ENCODE measurements around the gene HADHA.
A peak's percentile ranks its signal among the peaks of the same experiment; 100 is the strongest.

Gene HADHA

GRCh38 chr2:26175466-26176278 lies 68.8 kb downstream of the HADHA start:
- CTCF ChIA-PET, result no interaction called here
- POLR2A ChIA-PET, result interaction anchor here (1.2 kb wide), 1 partner anchor 297 kb away, joined by 4 read pairs; no protein-coding TSS in a partner anchor
- no peak for DNase-seq (ENCODE audit: extremely low spot score)
- TF ChIP-seq SP1 (IDR thresholded peaks at IDR 0.05) (no peak), FOXA1 (IDR thresholded peaks at IDR 0.05) (no peak), ZNF384 (IDR thresholded peaks at IDR 0.05) (no peak), NFRKB (IDR thresholded peaks at IDR 0.05) (no peak), CTBP1 (IDR thresholded peaks at IDR 0.05; ENCODE audit: borderline replicate concordance) (no peak), SUZ12 (IDR thresholded peaks at IDR 0.05) (no peak), FOXM1 (IDR thresholded peaks at IDR 0.05; ENCODE audit: borderline replicate concordance) (no peak), ARNT (IDR thresholded peaks at IDR 0.05) (no peak), FOXK2 (IDR thresholded peaks at IDR 0.05) (no peak), PKNOX1 (IDR thresholded peaks at IDR 0.05) (no peak), HDGF (IDR thresholded peaks at IDR 0.05; ENCODE audit: borderline replicate concordance) (no peak), L3MBTL2 (conservative IDR thresholded peaks at IDR 0.05) (no peak), BHLHE40 (IDR thresholded peaks at IDR 0.05; ENCODE audit: borderline replicate concordance) (no peak), ELF4 (IDR thresholded peaks at IDR 0.05) (no peak), TARDBP (IDR thresholded peaks at IDR 0.05) (no peak), LEF1 (IDR thresholded peaks at IDR 0.05; ENCODE audit: borderline replicate concordance) (no peak)

GRCh38 chr2:26174691-26175465 lies 69.6 kb downstream of the HADHA start:
- TF ChIP-seq TARDBP (IDR thresholded peaks at IDR 0.05) (no peak), ZNF384 (IDR thresholded peaks at IDR 0.05) (no peak), NFRKB (IDR thresholded peaks at IDR 0.05) (no peak), BHLHE40 (IDR thresholded peaks at IDR 0.05; ENCODE audit: borderline replicate concordance) (no peak), FOXK2 (IDR thresholded peaks at IDR 0.05) (no peak), LEF1 (IDR thresholded peaks at IDR 0.05; ENCODE audit: borderline replicate concordance) (no peak), ELF4 (IDR thresholded peaks at IDR 0.05) (no peak), SUZ12 (IDR thresholded peaks at IDR 0.05) (no peak), SP1 (IDR thresholded peaks at IDR 0.05) (no peak), L3MBTL2 (conservative IDR thresholded peaks at IDR 0.05) (no peak), CTBP1 (IDR thresholded peaks at IDR 0.05; ENCODE audit: borderline replicate concordance) (no peak)
- CTCF ChIA-PET, result interaction anchor here (0.7 kb wide), 1 partner anchor 460 kb away, joined by 3 read pairs; no protein-coding TSS in a partner anchor
- POLR2A ChIA-PET, result interaction anchor here (1.2 kb wide), 1 partner anchor 296 kb away, joined by 4 read pairs; no protein-coding TSS in a partner anchor
- no peak for DNase-seq (ENCODE audit: extremely low spot score)

GRCh38 chr2:26173776-26174482 lies 70.5 kb downstream of the HADHA start:
- ChIA-PET POLR2A (no interaction called here), CTCF (no interaction called here)
- no peak for TF ChIP-seq HDGF (IDR thresholded peaks at IDR 0.05; ENCODE audit: borderline replicate concordance)
- DNase-seq (ENCODE audit: extremely low spot score), result no peak

- DNase-seq (ENCODE audit: extremely low spot score), result peak; percentile 76
- POLR2A ChIA-PET, result no interaction called here
Observed at GRCh38 chr2:26172871-26173775, 71.3 kb downstream of the HADHA start, which contains the start of gene GAREM2. Gene GAREM2, plus strand, starts transcription at chr2:26173088. Its CDS starts 133 bp downstream, at chr2:26173221.

More at GRCh38 chr2:26172871-26173775, 71.3 kb downstream of the HADHA start, which contains the start of gene GAREM2:
- no peak for TF ChIP-seq SP1 (IDR thresholded peaks at IDR 0.05)
- no peak for TF ChIP-seq ARNT (IDR thresholded peaks at IDR 0.05)
- TF ChIP-seq TARDBP (IDR thresholded peaks at IDR 0.05), result no peak
- TF ChIP-seq HDGF (IDR thresholded peaks at IDR 0.05; ENCODE audit: borderline replicate concordance), result no peak
- no peak for TF ChIP-seq PKNOX1 (IDR thresholded peaks at IDR 0.05)
- TF ChIP-seq FOXA1 (IDR thresholded peaks at IDR 0.05), result no peak
- TF ChIP-seq BHLHE40 (IDR thresholded peaks at IDR 0.05; ENCODE audit: borderline replicate concordance), result no peak
- TF ChIP-seq LEF1 (IDR thresholded peaks at IDR 0.05; ENCODE audit: borderline replicate concordance), result no peak
- TF ChIP-seq ZNF384 (IDR thresholded peaks at IDR 0.05), result no peak
- no peak for TF ChIP-seq NFRKB (IDR thresholded peaks at IDR 0.05)
- TF ChIP-seq CTBP1 (IDR thresholded peaks at IDR 0.05; ENCODE audit: borderline replicate concordance), result no peak
- no peak for TF ChIP-seq ELF4 (IDR thresholded peaks at IDR 0.05)
- no peak for TF ChIP-seq FOXM1 (IDR thresholded peaks at IDR 0.05; ENCODE audit: borderline replicate concordance)
- no peak for TF ChIP-seq L3MBTL2 (conservative IDR thresholded peaks at IDR 0.05)
- CTCF ChIA-PET, result no interaction called here

All from HEK293T (cell line).